Measurements from ENCODE around the gene GOT1.

DNA sequence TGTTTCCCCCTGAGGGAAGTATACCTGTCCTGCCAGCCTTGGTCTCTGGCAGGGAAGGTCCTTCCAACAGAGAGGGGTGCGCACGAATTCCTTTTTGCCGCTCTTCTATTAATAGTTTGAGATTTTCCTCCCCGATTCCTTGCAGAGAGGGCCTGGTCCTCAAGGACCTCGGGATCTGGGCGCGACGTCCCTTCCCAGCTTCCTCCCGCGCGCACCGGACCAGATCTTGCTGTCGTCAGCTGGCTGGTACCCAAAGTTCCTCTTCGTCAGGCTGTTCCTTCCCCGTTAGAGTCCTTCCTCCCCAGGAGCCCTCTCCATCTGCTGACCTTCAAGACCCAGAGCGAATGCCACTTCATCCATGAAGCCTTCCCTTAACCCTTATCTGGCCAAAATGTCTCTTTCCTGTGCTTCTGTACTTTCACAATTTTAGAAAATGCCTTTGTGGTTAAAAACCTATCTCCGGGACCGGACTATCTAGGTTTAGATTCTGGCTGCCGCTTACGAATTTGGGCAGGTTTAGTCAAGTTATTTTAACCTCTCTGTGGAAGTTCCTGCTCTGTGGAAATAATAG is 851 bp upstream of the GOT1 start:
- TF ChIP-seq, protein P1, sequence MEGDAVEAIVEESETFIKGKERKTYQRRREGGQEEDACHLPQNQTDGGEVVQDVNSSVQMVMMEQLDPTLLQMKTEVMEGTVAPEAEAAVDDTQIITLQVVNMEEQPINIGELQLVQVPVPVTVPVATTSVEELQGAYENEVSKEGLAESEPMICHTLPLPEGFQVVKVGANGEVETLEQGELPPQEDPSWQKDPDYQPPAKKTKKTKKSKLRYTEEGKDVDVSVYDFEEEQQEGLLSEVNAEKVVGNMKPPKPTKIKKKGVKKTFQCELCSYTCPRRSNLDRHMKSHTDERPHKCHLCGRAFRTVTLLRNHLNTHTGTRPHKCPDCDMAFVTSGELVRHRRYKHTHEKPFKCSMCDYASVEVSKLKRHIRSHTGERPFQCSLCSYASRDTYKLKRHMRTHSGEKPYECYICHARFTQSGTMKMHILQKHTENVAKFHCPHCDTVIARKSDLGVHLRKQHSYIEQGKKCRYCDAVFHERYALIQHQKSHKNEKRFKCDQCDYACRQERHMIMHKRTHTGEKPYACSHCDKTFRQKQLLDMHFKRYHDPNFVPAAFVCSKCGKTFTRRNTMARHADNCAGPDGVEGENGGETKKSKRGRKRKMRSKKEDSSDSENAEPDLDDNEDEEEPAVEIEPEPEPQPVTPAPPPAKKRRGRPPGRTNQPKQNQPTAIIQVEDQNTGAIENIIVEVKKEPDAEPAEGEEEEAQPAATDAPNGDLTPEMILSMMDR (IDR thresholded peaks at IDR 0.05) = no peak
- TF ChIP-seq POLR2A (IDR thresholded peaks at IDR 0.05) = no peak

All from uterus (tissue), 2 donors.